Central memory CD8-positive, alpha-beta T cell (primary cell): ENCODE measurements around the gene ARF3.

Experiments
- ATAC-seq: fragments of 150-1000 bp; cut with Tn5 transposase; replicated peaks from 2 replicates; pipeline ENCODE4 v1.10.0; 2022; ENCODE audit warnings: mild to moderate bottlenecking, moderate FRiP score, moderate number of reproducible peaks; ENCODE audit not compliant: poor library complexity, severe bottlenecking; ENCODE audit errors: extremely low read depth
- DNase-seq, 2 donors: peaks; one replicate each; pipeline ENCODE4 v3.0.0; 2021; ENCODE audit warnings: low spot score in 2 of 2
- H3K27ac Mint-ChIP-seq: one replicate; pipeline ENCODE4 v1.8.0; 2022; ENCODE audit warnings: low read depth, mild to moderate bottlenecking, moderate library complexity, mixed read lengths
- H3K27me3 Mint-ChIP-seq: one replicate; pipeline ENCODE4 v1.8.0; 2022; ENCODE audit warnings: mixed read lengths
- H3K36me3 Mint-ChIP-seq: one replicate; pipeline ENCODE4 v1.8.0; 2022; ENCODE audit warnings: mild to moderate bottlenecking, moderate library complexity, mixed read lengths; ENCODE audit not compliant: insufficient read depth
- H3K4me1 Mint-ChIP-seq: one replicate; pipeline ENCODE4 v1.8.0; 2022; ENCODE audit warnings: mixed read lengths
- H3K4me3 Mint-ChIP-seq: one replicate; pipeline ENCODE4 v1.8.0; 2022; ENCODE audit warnings: mild to moderate bottlenecking, moderate library complexity, mixed read lengths
- H3K9me3 Mint-ChIP-seq: one replicate; pipeline ENCODE4 v1.8.0; 2022; ENCODE audit warnings: mixed read lengths

The ARF3 gene

DNA sequence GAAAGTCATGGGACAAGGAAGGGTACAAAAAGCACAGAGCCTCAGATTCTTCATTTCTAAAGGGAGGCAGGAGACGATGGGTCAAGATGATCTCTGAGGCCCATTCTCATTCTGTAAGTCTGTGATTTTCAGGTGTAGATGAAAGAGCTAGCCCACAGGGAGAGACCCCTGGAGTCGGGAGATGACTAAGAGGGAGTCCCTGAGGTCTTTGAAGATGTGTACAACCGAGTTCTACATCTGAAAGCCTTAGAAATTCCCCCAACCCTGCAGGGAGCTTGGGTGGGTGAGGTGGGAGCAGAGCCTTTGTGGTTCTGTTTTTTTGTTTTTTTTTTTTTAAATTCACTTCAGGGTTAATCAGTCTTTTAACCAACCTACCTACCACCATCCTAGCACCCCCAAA lies 11.2 kb upstream of the ARF3 start:
- Mint-ChIP-seq H3K4me1 (peaks cover 24% of the 10 kb centered on the region), H3K27me3 (peaks cover 32% of the 10 kb centered on the region), H3K4me3 (no peak overlapping the region), H3K27ac (no peak overlapping the region), H3K9me3 (no peaks in the 10 kb centered on the region), H3K36me3 (no peaks in the 10 kb centered on the region)
- ATAC-seq (no peak), DNase-seq (no peak)

DNA sequence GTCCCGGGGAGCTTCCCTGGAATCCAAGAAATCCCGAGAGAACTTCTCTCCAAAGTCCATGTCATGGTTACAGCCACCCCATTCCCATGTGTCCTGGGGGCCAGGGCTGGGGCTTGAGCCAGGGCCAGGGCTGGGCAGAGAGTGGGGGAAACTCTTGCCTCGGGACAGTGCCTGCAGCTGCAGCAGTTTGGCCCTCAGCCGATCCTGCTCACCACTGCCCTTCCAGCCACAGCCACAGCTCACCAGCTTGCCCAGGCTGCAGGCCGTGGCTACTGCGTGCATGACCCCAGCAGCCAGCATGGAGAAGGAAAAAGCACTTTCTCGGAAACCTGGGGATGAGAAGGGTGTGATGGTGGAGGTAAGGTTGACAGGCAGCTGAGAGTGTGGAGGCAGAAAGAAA lies 10.7 kb upstream of the ARF3 start:
- no peak for ATAC-seq
- H3K9me3 Mint-ChIP-seq, result no peaks in the 10 kb centered on the region
- H3K4me3 Mint-ChIP-seq, result no peak overlapping the region
- peaks cover 24% of the 10 kb centered on the region for H3K4me1 Mint-ChIP-seq
- no peaks in the 10 kb centered on the region for H3K36me3 Mint-ChIP-seq
- no peak overlapping the region for H3K27ac Mint-ChIP-seq
- peaks cover 28% of the 10 kb centered on the region for H3K27me3 Mint-ChIP-seq
- no peak for DNase-seq

DNA sequence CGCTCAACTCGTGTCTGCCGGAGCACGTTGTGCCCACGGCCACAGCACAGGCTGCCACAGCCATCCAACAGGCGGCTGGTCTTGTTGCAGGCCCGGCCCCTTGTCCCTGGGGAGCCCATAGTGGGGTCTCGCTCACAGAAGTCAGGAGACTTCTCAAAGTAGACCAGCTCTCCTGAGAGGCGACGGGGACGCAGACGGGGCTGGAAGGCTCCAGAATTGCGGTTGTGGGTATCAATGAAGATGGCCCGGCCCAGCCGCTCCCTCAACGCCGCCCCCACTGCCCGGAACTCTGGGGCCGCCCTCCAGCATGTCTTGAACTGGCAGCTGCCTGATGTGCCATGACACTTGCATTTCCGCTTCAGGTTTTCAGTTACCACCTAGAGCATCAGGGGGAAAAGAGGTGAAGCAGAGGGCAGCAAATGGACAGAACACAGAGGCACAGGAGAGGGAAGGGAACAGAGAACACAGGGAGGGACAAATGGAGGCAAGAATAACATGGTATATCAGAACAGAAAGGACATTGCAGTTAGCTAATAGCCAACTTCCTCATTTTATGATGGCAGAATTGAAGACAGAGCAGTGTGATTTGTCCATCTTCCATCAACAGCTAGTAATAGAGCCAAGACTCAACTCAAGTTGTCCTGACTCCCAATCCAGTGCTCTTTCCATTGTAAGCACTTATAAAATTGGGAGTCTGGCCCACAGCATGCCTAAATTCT lies 9.0 kb upstream of the ARF3 start:
- DNase-seq, result no peak
- no peaks in the 10 kb centered on the region for H3K36me3 Mint-ChIP-seq
- H3K4me1 Mint-ChIP-seq, result peaks cover 17% of the 10 kb centered on the region
- ATAC-seq, result no peak
- H3K27me3 Mint-ChIP-seq, result peaks cover 11% of the 10 kb centered on the region
- no peaks in the 10 kb centered on the region for H3K9me3 Mint-ChIP-seq
- no peak overlapping the region for H3K27ac Mint-ChIP-seq
- H3K4me3 Mint-ChIP-seq, result no peak overlapping the region

DNA sequence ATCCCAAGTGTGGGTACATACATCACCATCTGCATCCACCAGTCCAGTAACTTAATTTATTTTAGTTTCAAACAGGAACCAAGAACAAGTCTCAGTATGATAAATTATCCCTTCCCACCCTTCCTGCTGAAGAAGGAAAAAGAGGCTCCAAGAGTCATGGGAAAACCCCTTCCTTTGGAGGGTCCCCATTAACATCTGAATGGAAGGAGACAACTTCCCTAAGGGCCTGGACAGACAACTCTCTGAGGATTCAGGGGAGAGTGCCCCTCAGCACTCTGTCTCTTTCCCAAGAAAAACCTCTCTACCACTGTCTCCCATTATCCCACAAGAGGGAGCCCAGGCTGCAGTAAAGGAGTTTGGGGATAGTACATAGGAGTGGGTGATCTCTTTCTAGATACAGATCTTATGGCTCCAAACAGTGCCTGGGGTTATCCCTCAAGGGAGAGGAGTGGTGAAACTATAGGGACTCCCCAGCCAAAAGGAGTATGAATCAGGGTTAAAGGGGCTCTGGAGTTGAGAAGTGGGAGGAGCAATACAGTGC lies 8.1 kb upstream of the ARF3 start:
- no peak for DNase-seq
- no peaks in the 10 kb centered on the region for H3K36me3 Mint-ChIP-seq
- no peak overlapping the region for H3K4me3 Mint-ChIP-seq
- H3K9me3 Mint-ChIP-seq, result no peaks in the 10 kb centered on the region
- H3K27ac Mint-ChIP-seq, result no peak overlapping the region
- H3K27me3 Mint-ChIP-seq, result peaks cover 1% of the 10 kb centered on the region
- H3K4me1 Mint-ChIP-seq, result peaks cover 7% of the 10 kb centered on the region
- ATAC-seq, result no peak

DNA sequence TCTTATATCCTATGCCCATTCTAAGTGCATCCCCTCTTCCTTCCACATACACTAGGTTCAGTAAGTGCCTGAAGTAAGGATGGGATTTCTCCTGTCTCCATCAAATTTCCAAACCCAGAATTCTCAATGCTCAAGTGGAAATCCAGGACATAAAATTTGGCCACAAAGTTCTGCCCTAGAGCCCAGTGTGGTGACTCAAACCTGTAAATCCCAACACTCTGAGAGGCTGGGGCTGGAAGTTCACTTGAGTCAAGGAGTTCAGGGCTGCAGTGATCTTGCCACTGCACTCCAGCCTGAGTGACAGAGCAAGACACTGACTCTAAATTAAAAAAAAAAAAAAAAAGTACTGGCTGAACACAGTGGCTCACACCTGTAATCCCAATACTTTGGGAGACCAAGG lies 4.5 kb upstream of the ARF3 start:
- no peaks in the 10 kb centered on the region for H3K9me3 Mint-ChIP-seq
- H3K4me1 Mint-ChIP-seq, result peaks cover 13% of the 10 kb centered on the region
- no peak overlapping the region for H3K4me3 Mint-ChIP-seq
- peaks cover 13% of the 10 kb centered on the region for H3K27me3 Mint-ChIP-seq
- peaks cover 11% of the 10 kb centered on the region for H3K36me3 Mint-ChIP-seq
- H3K27ac Mint-ChIP-seq, result no peak overlapping the region
- DNase-seq, result no peak
- no peak for ATAC-seq

DNA sequence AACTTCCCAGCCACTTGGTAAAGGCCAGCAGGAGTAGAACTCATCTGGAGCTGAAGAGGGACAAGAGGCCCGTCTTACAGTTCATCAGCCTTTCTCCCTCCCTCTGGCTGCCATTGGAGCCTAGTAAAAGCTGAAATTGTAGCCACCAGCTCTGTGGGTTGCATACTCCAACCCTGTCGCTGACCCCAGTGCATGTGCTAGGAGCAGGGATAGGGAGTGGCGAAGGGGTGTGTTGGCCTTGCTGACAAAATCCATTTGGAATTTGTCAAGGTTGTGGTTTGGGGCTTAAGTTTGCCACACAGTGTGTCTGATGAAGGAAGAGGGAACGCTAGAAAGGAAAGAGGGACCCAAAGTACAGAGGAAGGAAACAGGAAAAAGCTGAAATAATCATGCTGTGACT lies 4.0 kb upstream of the ARF3 start:
- Mint-ChIP-seq H3K27me3 (peaks cover 13% of the 10 kb centered on the region), H3K36me3 (peaks cover 14% of the 10 kb centered on the region), H3K4me3 (peak overlapping the region; percentile 25), H3K9me3 (no peaks in the 10 kb centered on the region), H3K4me1 (peaks cover 18% of the 10 kb centered on the region), H3K27ac (no peak overlapping the region)
- ATAC-seq, result no peak
- no peak for DNase-seq

DNA sequence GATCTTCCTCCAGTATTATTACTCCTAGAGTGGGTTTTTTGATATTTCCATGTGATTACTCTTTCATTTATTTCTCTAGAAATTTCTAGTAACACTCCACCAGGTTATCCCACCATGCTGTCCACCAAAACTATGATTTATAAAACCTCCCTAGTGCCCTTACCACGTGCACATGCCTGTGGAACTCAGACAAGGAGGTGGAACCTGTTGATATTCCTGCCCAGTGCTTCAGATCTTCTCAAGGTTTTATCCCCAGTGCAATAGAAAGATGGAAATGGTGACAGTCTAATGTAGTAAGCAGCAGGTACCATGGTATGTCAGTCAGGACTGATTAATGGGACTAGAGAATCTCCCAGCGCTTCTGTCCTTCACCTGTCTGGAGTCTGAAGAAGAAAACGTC lies 3.5 kb upstream of the ARF3 start:
- Mint-ChIP-seq H3K27me3 (peaks cover 13% of the 10 kb centered on the region), H3K4me3 (no peak overlapping the region), H3K27ac (no peak overlapping the region), H3K36me3 (peaks cover 15% of the 10 kb centered on the region), H3K9me3 (no peaks in the 10 kb centered on the region), H3K4me1 (peaks cover 22% of the 10 kb centered on the region)
- no peak for ATAC-seq
- no peak for DNase-seq

DNA sequence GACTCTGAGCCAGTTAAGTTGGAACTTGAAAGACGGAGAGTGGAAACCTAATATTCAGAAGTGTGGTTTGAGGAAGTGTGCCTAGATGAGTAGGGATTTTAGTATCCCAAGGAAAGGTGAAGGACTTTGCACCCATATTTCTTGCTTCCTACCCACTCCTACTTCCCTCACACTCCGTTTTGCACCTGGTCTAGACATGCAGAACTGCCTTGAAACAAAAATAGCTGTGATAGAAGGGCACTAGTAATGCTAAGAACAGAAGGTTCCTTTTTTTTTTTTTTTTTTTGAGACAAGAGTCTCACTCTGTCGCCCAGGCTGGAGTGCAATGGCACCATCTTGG lies 732 bp upstream of the ARF3 start:
- H3K4me1 Mint-ChIP-seq, result peaks cover 47% of the 10 kb centered on the region
- DNase-seq (no peak), ATAC-seq (no peak)
- peaks cover 16% of the 10 kb centered on the region for H3K36me3 Mint-ChIP-seq
- peak overlapping the region; percentile 89 for H3K4me3 Mint-ChIP-seq
- H3K27me3 Mint-ChIP-seq, result peaks cover 13% of the 10 kb centered on the region
- H3K27ac Mint-ChIP-seq, result no peak overlapping the region
- H3K9me3 Mint-ChIP-seq, result no peaks in the 10 kb centered on the region

DNA sequence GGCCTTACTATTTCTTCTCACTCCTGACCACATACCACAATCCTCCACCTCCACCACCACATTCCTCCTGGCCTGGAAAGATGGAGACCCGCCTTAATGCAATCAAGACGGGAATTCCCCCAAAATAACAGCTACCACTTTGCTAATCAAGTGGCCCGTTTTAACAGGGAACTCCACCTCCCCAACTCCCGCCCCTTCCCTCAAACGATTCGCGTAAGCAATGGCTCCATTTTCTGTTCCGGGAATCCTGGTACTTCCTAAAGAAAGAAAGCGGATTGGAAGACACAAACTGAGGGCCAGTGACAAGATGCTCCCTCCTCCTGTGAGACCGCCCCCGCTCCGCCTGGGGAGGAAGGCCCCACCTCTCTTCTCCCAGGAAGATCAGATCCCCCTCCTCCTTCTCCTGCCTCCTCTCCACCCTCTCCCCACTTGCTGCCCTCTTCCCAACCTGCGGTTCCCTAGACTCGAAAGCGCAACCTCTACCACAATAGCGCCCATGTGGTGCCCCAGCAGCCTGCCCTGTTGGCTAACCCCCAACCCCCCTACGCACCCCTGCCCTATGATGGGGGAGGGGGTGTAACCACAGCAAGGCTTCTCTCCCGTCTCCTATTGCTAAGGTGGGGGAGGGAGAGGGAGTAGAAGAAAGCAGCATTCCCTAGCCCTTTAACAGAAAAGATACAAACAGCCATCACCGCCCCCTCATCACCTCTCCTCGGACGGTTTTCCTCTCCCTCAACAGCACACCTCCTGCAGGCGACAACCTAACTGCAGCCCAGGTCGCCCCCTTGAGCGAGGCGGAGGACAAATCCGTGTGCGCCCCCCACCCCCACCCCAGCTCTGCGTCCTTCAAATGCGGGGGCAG lies 777 bp downstream of the ARF3 start:
- Mint-ChIP-seq H3K27me3 (peaks cover 13% of the 10 kb centered on the region), H3K27ac (peak overlapping the region; percentile 89), H3K4me3 (peak overlapping the region; percentile 89), H3K4me1 (peaks cover 60% of the 10 kb centered on the region), H3K36me3 (peaks cover 19% of the 10 kb centered on the region), H3K9me3 (no peaks in the 10 kb centered on the region)
- ATAC-seq (peak; percentile 41), DNase-seq (no peak)

DNA sequence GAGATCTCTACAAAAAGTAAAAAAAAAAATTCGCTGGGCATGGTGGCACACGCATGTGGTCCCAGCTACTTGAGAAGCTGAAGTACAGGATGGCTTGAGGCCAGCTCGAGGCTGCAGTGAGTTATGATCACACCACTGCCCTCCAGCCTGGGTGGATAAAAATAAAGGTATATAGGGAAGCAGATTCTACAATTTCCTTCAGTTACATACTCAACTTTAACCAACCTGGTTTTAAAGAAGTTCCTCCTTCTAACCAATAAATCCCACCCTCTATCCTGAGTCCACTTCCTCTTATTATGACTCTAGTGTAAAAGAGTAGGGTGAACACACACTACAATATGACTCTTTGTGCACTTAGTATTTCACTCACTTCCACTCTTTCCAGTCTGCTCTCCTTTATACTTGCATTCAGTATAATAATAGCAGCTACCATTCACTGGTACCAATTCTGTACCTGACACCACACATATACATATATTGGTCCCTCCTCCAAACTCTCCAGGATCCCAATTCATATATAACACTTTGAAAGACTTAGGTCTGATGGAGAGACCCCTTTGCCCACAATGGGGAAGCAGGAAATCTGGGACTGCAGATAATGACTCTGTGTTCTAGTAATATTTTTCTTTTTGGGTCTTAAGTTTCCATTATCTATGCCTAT lies 2.3 kb downstream of the ARF3 start:
- Mint-ChIP-seq H3K9me3 (no peaks in the 10 kb centered on the region), H3K4me1 (peaks cover 65% of the 10 kb centered on the region), H3K36me3 (peaks cover 19% of the 10 kb centered on the region), H3K27me3 (peaks cover 13% of the 10 kb centered on the region), H3K4me3 (peak overlapping the region; percentile 89), H3K27ac (peak overlapping the region; percentile 89)
- DNase-seq, result no peak
- no peak for ATAC-seq

DNA sequence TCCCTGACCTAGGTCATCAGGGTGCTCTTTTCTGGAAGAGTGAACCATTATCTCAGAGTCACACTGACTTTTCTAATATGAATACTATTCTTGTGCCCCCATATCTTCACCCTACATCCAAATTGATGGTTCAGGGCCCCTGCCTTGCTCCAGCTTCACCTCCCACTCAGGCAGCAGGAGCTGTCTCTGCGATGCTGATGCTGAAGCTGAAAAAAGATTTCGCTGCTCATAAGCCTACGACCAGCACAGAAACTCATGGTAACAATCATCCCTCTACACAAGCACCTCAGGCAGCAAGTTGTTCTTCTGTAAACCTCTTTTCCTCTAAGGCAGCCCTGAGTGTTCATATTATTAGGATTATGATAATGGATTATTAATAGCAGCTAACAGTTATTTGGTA lies 3.2 kb downstream of the ARF3 start:
- Mint-ChIP-seq H3K4me3 (no peak overlapping the region), H3K9me3 (no peaks in the 10 kb centered on the region), H3K36me3 (peaks cover 19% of the 10 kb centered on the region), H3K4me1 (peaks cover 65% of the 10 kb centered on the region), H3K27ac (no peak overlapping the region), H3K27me3 (peaks cover 6% of the 10 kb centered on the region)
- no peak for DNase-seq
- no peak for ATAC-seq

DNA sequence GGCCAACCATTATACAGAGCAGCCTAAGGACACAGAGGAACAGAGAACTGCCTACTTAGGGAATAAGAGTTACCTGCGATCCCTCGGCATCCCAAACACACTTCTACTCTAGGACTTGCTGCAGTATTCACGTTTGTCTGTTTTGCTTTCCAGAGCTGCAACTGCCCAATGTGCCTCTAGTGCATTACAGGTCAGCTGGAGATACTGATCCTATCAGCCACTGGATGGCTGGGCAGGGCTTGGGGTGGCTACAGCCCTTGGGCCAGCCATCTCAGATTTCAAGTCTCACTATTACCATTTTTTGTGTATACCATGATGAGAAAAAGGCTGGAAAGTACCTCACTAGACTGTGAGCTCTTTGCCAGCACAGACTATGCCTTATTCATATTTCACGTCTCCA lies 4.6 kb downstream of the ARF3 start:
- H3K4me1 Mint-ChIP-seq, result peaks cover 67% of the 10 kb centered on the region
- peaks cover 20% of the 10 kb centered on the region for H3K36me3 Mint-ChIP-seq
- no peak overlapping the region for H3K4me3 Mint-ChIP-seq
- no peak overlapping the region for H3K27ac Mint-ChIP-seq
- ATAC-seq, result no peak
- H3K9me3 Mint-ChIP-seq, result no peaks in the 10 kb centered on the region
- DNase-seq, result no peak
- no peaks in the 10 kb centered on the region for H3K27me3 Mint-ChIP-seq
